GM12873 (cell line): Measurements from ENCODE around the gene UCP3.

Source experiments
- CTCF ChIP-seq: IDR thresholded peaks from 2 replicates; pipeline ENCODE4 v1.5.1; 2012; ENCODE audit warnings: low read depth, mild to moderate bottlenecking, moderate library complexity, low read length, control low read depth; ENCODE audit not compliant: insufficient read depth; ENCODE audit errors: missing control alignments

UCP3 gene

GRCh38 chr11:73978576-73979086, 30.3 kb downstream of the UCP3 start:
- TF ChIP-seq CTCF = no peak

- no peak for TF ChIP-seq CTCF
Observed at GRCh38 chr11:73977856-73978519, 30.9 kb downstream of the UCP3 start.

- no peak for TF ChIP-seq CTCF
Observed at GRCh38 chr11:73976451-73977151, 32.3 kb downstream of the UCP3 start.

GRCh38 chr11:73975479-73975757, 33.5 kb downstream of the UCP3 start:
- TF ChIP-seq CTCF = no peak

- TF ChIP-seq CTCF = no peak
Observed at GRCh38 chr11:73974604-73975478, 34.0 kb downstream of the UCP3 start.

- TF ChIP-seq CTCF = no peak
Observed at GRCh38 chr11:73972620-73973449, 36.0 kb downstream of the UCP3 start.
